ENCODE measurements around the gene HELT.

DNA sequence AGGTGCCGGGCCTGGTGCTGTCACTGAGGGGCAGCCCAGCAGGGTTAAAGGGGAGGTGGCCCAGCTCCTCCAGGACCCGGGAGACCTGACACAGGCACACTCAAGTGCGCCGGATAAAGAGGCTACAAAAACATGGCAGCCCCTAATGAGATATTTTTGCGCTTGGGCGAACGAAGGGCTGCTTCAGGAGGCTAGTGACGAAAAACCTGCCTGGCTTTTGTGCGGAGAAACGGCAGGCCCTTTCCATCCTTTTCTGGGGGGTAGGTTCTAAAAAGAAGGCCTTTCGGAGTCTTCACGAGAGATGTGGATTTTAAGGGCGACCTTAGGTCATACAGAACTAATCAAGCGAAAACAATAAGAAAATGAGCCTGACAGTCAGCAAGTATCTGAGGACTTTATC lies 35.5 kb downstream of the HELT start:
- TF ChIP-seq EZH2phosphoT487 (IDR thresholded peaks at IDR 0.05; ENCODE audit: insufficient read depth, low read depth) (no peak), EZH2 (IDR thresholded peaks at IDR 0.05; ENCODE audit: insufficient read depth, poor library complexity, severe bottlenecking) (no peak)
